ENCODE data around the gene NGFR.

GRCh38 chr17:49467175-49467574 is 27.9 kb upstream of the NGFR start:
- TF ChIP-seq CTCF (conservative IDR thresholded peaks at IDR 0.05; ENCODE audit: low read length) (no peak), EZH2phosphoT487 (IDR thresholded peaks at IDR 0.05; ENCODE audit: borderline replicate concordance, low read depth, low read length) (no peak)

All from OCI-LY7 (cell line).